H1 (cell line): ENCODE results near the gene RAB4B. TPM values are rescaled to one million over a fixed set of nuclear protein-coding genes. Genes with fewer than 3 reads are reported as not detected.
A peak's percentile ranks its signal among the peaks of the same experiment; 100 is the strongest.

Source experiments
- CTCF ChIA-PET: fragments of 300-600 bp; sonication (Branson Sonifier 250); formaldehyde crosslinking; loops from one replicate; lab custom pipeline; 2021; ENCODE audit not compliant: partially characterized antibody; lab: Charles Lee
- POLR2A ChIA-PET: fragments of 300-600 bp; sonication (Branson Sonifier 250); formaldehyde crosslinking; loops from one replicate; lab custom pipeline; 2021; ENCODE audit warnings: inconsistent platforms; ENCODE audit not compliant: partially characterized antibody; lab: Charles Lee
- DNase-seq, 2 experiments: peaks; one replicate each; pipeline versions ENCODE4 v3.0.0 to v3.0.0-alpha.2; 2010 to 2022; ENCODE audit warnings: low spot score in 2 of 2, low read depth in 1 of 2, mixed read lengths in 1 of 2
- FAIRE-seq: peaks from 2 replicates; lab custom pipeline; 2011; peaks lifted over from hg19 to GRCh38; lab: Jason Lieb, UNC
- H2AFZ ChIP-seq: 2 replicates; pipeline ENCODE4 v1.8.1; 2012; ENCODE audit warnings: low read length, inconsistent platforms
- H2AK5ac ChIP-seq: 2 replicates; pipeline ENCODE4 v1.6.1; 2013; ENCODE audit warnings: low read depth, low read length
- H2BK120ac ChIP-seq: replicated peaks from 2 replicates; pipeline ENCODE3; 2013; ENCODE audit warnings: low read depth, low read length, inconsistent platforms
- H2BK12ac ChIP-seq: 2 replicates; pipeline ENCODE4 v1.6.1; 2013; ENCODE audit warnings: low read depth, low read length
- H2BK15ac ChIP-seq: 2 replicates; pipeline ENCODE4 v1.6.1; 2013; ENCODE audit warnings: low read length
- H2BK20ac ChIP-seq: 2 replicates; pipeline ENCODE4 v1.6.1; 2013; ENCODE audit warnings: low read length
- H2BK5ac ChIP-seq: 2 replicates; pipeline ENCODE4 v1.6.1; 2013; ENCODE audit warnings: low read depth, low read length
- H3K14ac ChIP-seq: 2 replicates; pipeline ENCODE4 v1.6.1; 2013; ENCODE audit warnings: inconsistent platforms; ENCODE audit not compliant: insufficient read length
- H3K18ac ChIP-seq: 2 replicates; pipeline ENCODE4 v1.6.1; 2013; ENCODE audit warnings: low read length; ENCODE audit errors: extremely low read depth
- H3K23ac ChIP-seq: 2 replicates; pipeline ENCODE4 v1.6.1; 2013; ENCODE audit warnings: inconsistent platforms; ENCODE audit not compliant: insufficient read length
- H3K23me2 ChIP-seq: 2 replicates; pipeline ENCODE4 v1.6.1; 2013; ENCODE audit warnings: low read depth, low read length
- H3K27ac ChIP-seq: 2 replicates; pipeline ENCODE4 v1.6.1; 2011; ENCODE audit warnings: low read depth, low read length, inconsistent platforms
- H3K27me3 ChIP-seq, 4 experiments: replicated peaks in 1 of 4; 1 replicate in 1 of 4; 2 replicates in 3 of 4; pipeline versions ENCODE4 v1.6.1 to v1.8.1; 2011 to 2013; ENCODE audit warnings: low read length in 3 of 4, mild to moderate bottlenecking in 3 of 4, inconsistent platforms in 2 of 4, mixed read lengths in 2 of 4, moderate library complexity in 1 of 4; ENCODE audit not compliant: control insufficient read depth in 3 of 4, insufficient read depth in 3 of 4; ENCODE audit errors: extremely low read depth in 1 of 4
- H3K36me3 ChIP-seq, 4 experiments: 2 replicates each; pipeline versions ENCODE4 v1.6.1 to v1.8.1; 2011 to 2013; ENCODE audit warnings: mild to moderate bottlenecking in 4 of 4, low read length in 3 of 4, moderate library complexity in 2 of 4, control low read depth in 1 of 4, inconsistent platforms in 1 of 4; ENCODE audit not compliant: insufficient read depth in 4 of 4, control insufficient read depth in 2 of 4
- H3K4ac ChIP-seq: replicated peaks from 2 replicates; pipeline ENCODE3; 2013; ENCODE audit warnings: low read length, low read depth, mixed read lengths, inconsistent platforms; ENCODE audit not compliant: insufficient read length
- H3K4me1 ChIP-seq, 4 experiments: replicated peaks in 1 of 4; 1 replicate in 1 of 4; 2 replicates in 3 of 4; pipeline versions ENCODE4 v1.6.1 to v1.8.1; 2011 to 2013; ENCODE audit warnings: low read length in 3 of 4, inconsistent platforms in 2 of 4, mixed read lengths in 1 of 4; ENCODE audit not compliant: insufficient read depth in 4 of 4, control insufficient read depth in 3 of 4
- H3K4me2 ChIP-seq, 2 experiments: 2 replicates each; pipeline versions ENCODE4 v1.6.1 to v1.8.1; 2011 to 2013; ENCODE audit warnings: low read depth in 2 of 2, low read length in 2 of 2, control low read depth in 1 of 2, inconsistent platforms in 1 of 2, mild to moderate bottlenecking in 1 of 2; ENCODE audit not compliant: insufficient read depth in 1 of 2
- H3K4me3 ChIP-seq, 4 experiments: fragments of 200-600, 300-600 bp in 1 of 4; sonication (generic), shearing (Covaris generic), sonication (Bioruptor Twin) in 1 of 4; 2 replicates each; pipeline versions ENCODE4 v1.5.1 to v1.8.1; 2011 to 2016; ENCODE audit warnings: low read length in 4 of 4, low read depth in 3 of 4, control low read depth in 2 of 4, inconsistent platforms in 2 of 4, mild to moderate bottlenecking in 2 of 4, mixed read lengths in 1 of 4, moderate library complexity in 1 of 4; ENCODE audit not compliant: insufficient read depth in 2 of 4; ENCODE audit errors: extremely low read depth in 1 of 4
- H3K56ac ChIP-seq: replicated peaks from 2 replicates; pipeline ENCODE3; 2013; ENCODE audit warnings: low read depth, mild to moderate bottlenecking, mixed read lengths, low read length, inconsistent platforms; ENCODE audit not compliant: insufficient read length
- H3K79me1 ChIP-seq: 2 replicates; pipeline ENCODE4 v1.6.1; 2013; ENCODE audit warnings: low read depth, low read length, control low read depth
- H3K79me2 ChIP-seq, 2 experiments: 2 replicates each; pipeline versions ENCODE4 v1.6.1 to v1.8.1; 2012 to 2013; ENCODE audit warnings: low read length in 2 of 2, mild to moderate bottlenecking in 2 of 2, inconsistent platforms in 1 of 2; ENCODE audit not compliant: insufficient read depth in 2 of 2, control insufficient read depth in 1 of 2
- H3K9ac ChIP-seq, 4 experiments: replicated peaks in 1 of 4; 1 replicate in 1 of 4; 2 replicates in 3 of 4; pipeline versions ENCODE4 v1.6.1 to v1.8.1; 2011 to 2013; ENCODE audit warnings: low read depth in 3 of 4, low read length in 3 of 4, control low read depth in 2 of 4, mild to moderate bottlenecking in 2 of 4, moderate library complexity in 2 of 4, inconsistent platforms in 1 of 4; ENCODE audit errors: extremely low read depth in 1 of 4
- H3K9me3 ChIP-seq, 2 experiments: 2 replicates each; pipeline versions ENCODE4 v1.6.1 to v1.8.1; 2012 to 2013; ENCODE audit warnings: mild to moderate bottlenecking in 2 of 2, moderate library complexity in 2 of 2, control low read depth in 1 of 2, inconsistent platforms in 1 of 2, low read depth in 1 of 2, low read length in 1 of 2, mixed read lengths in 1 of 2; ENCODE audit not compliant: insufficient read depth in 2 of 2
- H4K20me1 ChIP-seq, 2 experiments: replicated peaks in 1 of 2; 2 replicates each; pipeline versions ENCODE3 to v1.8.1; 2011 to 2013; ENCODE audit warnings: inconsistent platforms in 2 of 2, low read length in 2 of 2, mild to moderate bottlenecking in 1 of 2; ENCODE audit not compliant: insufficient read depth in 2 of 2, control insufficient read depth in 1 of 2
- H4K5ac ChIP-seq: 2 replicates; pipeline ENCODE4 v1.6.1; 2013; ENCODE audit warnings: low read length, low read depth, mixed read lengths, inconsistent platforms; ENCODE audit not compliant: insufficient read length
- H4K8ac ChIP-seq: 2 replicates; pipeline ENCODE4 v1.8.0; 2013; ENCODE audit warnings: mild to moderate bottlenecking, moderate library complexity, low read length, inconsistent platforms; ENCODE audit not compliant: insufficient read depth; ENCODE audit errors: extremely low read depth
- H4K91ac ChIP-seq: replicated peaks from 2 replicates; pipeline ENCODE3; 2013; ENCODE audit warnings: low read length, mixed read lengths, inconsistent platforms; ENCODE audit not compliant: insufficient read length
- ASH2L ChIP-seq: fragments of 200-600, 300-600 bp; sonication (generic); IDR thresholded peaks from one replicate; pipeline ENCODE4 v1.7.1; 2017; ENCODE audit warnings: low read length
- JUND ChIP-seq: IDR thresholded peaks from 2 replicates; pipeline ENCODE4 v1.6.1; 2011; ENCODE audit warnings: mild to moderate bottlenecking, improper control_type of control experiment, low read length
- SAP30 ChIP-seq: fragments of 300-600 bp; sonication (generic); IDR thresholded peaks from 2 replicates; pipeline ENCODE4 v1.7.1; 2012; ENCODE audit warnings: low read length, moderate library complexity, mild to moderate bottlenecking, inconsistent platforms; ENCODE audit not compliant: insufficient read depth, insufficient replicate concordance
- SIRT6 ChIP-seq: IDR thresholded peaks from one replicate; pipeline ENCODE4 v1.7.1; 2012; ENCODE audit warnings: low read length, inconsistent platforms
- TAF7 ChIP-seq: optimal IDR thresholded peaks from 2 replicates; pipeline ENCODE3; 2011; ENCODE audit warnings: low read depth, mild to moderate bottlenecking, inconsistent platforms, low read length, moderate library complexity, borderline replicate concordance
- TCF12 ChIP-seq: IDR thresholded peaks from 2 replicates; pipeline ENCODE4 v1.6.1; 2011; ENCODE audit warnings: low read depth, mild to moderate bottlenecking, low read length
- WGBS, 2 experiments: shearing (Covaris generic) in 1 of 2; methylation state at CpG; one replicate each; pipeline versions ENCODE4 v1.1.6 to v1.1.7; 2013 to 2015; ENCODE audit warnings: low lambda C conversion rate in 2 of 2, mixed read lengths in 2 of 2, inconsistent platforms in 1 of 2, low coverage in 1 of 2, missing lambda C conversion rate in 1 of 2; ENCODE audit not compliant: insufficient replicate concordance in 2 of 2, insufficient coverage in 1 of 2, insufficient read length in 1 of 2; ENCODE audit errors: extremely low coverage in 1 of 2, missing lambda C conversion rate in 1 of 2; 5-methylcytosine and 5-hydroxymethylcytosine counted together
- polyA plus RNA-seq, 7 experiments: library from polyadenylated mRNA; depleted of rRNA in 3 of 7; stranded (reverse) in 5 of 7; unstranded in 2 of 7; fragments of >200 nt in 5 of 7; fragments of 200-250 nt in 2 of 7; gene quantifications; 1 replicate in 5 of 7; 2 replicates in 1 of 7; 4 replicates in 1 of 7; pipeline versions ENCODE4 v1.2.1 to v1.2.3, GENCODE V29; 2011 to 2013; ENCODE audit warnings: missing spikeins in 2 of 7, mixed read lengths in 2 of 7
- total RNA-seq: library from RNA; stranded (reverse); fragmentation: NEBNext Ultra II Directional; extraction: Animal tissue kit (Norgen Biotek cat#: 25700); gene quantifications from 2 replicates; pipeline ENCODE4 v1.2.1, GENCODE V29; 2021

The RAB4B gene
- total and polyA plus RNA-seq, 2 of the 8 experiments (the other 6 are each of a cell fraction or from before 2014, with no cell fraction given), result 15.9 to 28.6 TPM

DNA sequence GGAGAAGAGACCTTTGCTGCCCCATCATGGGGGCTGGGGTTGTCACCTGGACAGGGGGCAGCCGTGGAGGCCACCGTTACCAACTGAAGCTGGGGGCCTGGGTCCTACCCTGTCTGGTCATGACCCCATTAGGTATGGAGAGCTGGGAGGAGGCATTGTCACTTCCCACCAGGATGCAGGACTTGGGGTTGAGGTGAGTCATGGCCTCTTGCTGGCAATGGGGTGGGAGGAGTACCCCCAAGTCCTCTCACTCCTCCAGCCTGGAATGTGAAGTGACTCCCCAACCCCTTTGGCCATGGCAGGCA, 29.9 kb downstream of the RAB4B start:
- Histone ChIP-seq H2BK15ac (no peak overlapping the region), H2AFZ (no peak overlapping the region), H2BK12ac (no peak overlapping the region), H3K9me3 (no peaks in the 10 kb centered on the region), H4K20me1 (peaks cover 35 to 48% of the 10 kb centered on the region in 2 experiments), H3K36me3 (peaks cover 3 to 30% (median 13%) of the 10 kb centered on the region in 4 experiments; a peak in 6 of 8 replicates), H3K79me2 (peaks cover 0 to 44% of the 10 kb centered on the region in 2 experiments; a peak in 3 of 4 replicates), H4K8ac (no peak overlapping the region), H3K4me2 (no peak overlapping the region), H4K5ac (no peak overlapping the region), H2BK20ac (no peak overlapping the region), H2AK5ac (no peak overlapping the region), H3K56ac (no peak overlapping the region), H3K79me1 (peaks cover 21% of the 10 kb centered on the region), H3K4me3 (no peak overlapping the region), H3K4me1 (peaks cover 6 to 52% (median 21%) of the 10 kb centered on the region in 4 experiments), H3K14ac (no peak overlapping the region), H3K23ac (no peak overlapping the region), H3K27ac (no peak overlapping the region), H2BK5ac (peak overlapping the region; percentile 78; the same call in 1 of the 2 replicates), H4K91ac (no peak overlapping the region), H3K18ac (no peak overlapping the region), H3K9ac (no peak overlapping the region), H3K4ac (no peak overlapping the region), H2BK120ac (no peak overlapping the region), H3K23me2 (peaks cover 12% of the 10 kb centered on the region; the same call in 1 of the 2 replicates), H3K27me3 (peaks cover 0 to 3% (median 0%) of the 10 kb centered on the region in 4 experiments; a peak in 2 of 7 replicates)
- FAIRE-seq, result no peak
- no peak for DNase-seq
- 88% methylated on average over 2 of the region's 2 CpGs; no CpG with 5 or more reads in 1 of the 2 experiments for WGBS, 2 experiments
- CTCF ChIA-PET, result interaction anchor here (0.7 to 4.4 kb wide), 20 partner anchors 9 to 336 kb away, joined by 3 to 26 read pairs (median 4); partner anchors contain the start of genes COQ8B, ITPKC and RAB4B
- TF ChIP-seq SIRT6, result no peak
- no peak for TF ChIP-seq SAP30
- TF ChIP-seq TCF12, result no peak
- TF ChIP-seq ASH2L, result no peak
- TF ChIP-seq TAF7, result no peak
- TF ChIP-seq JUND, result no peak
- POLR2A ChIA-PET, result interaction anchor here (0.7 to 15.7 kb wide), 15 partner anchors 7 to 154 kb away, joined by 3 to 241 read pairs (median 6); partner anchors contain the start of genes ACTMAP, EGLN2, MIA and RAB4B
